22Rv1 (cell line): ENCODE results near the gene SPON2.

Experiments used
- H3K27ac ChIP-seq: fragments of 450-650 bp; 2 replicates; pipeline ENCODE4 v1.5.1; 2017
- CTCF ChIP-seq: fragments of 450-650 bp; IDR thresholded peaks from 2 replicates; pipeline ENCODE4 v1.5.1; 2017; ENCODE audit warnings: mild to moderate bottlenecking
- ZFX ChIP-seq: fragments of 450-650 bp; IDR thresholded peaks from 2 replicates; pipeline ENCODE4 v1.6.1; 2017; ENCODE audit warnings: antibody characterized with exemption, borderline replicate concordance

SPON2 gene

DNA sequence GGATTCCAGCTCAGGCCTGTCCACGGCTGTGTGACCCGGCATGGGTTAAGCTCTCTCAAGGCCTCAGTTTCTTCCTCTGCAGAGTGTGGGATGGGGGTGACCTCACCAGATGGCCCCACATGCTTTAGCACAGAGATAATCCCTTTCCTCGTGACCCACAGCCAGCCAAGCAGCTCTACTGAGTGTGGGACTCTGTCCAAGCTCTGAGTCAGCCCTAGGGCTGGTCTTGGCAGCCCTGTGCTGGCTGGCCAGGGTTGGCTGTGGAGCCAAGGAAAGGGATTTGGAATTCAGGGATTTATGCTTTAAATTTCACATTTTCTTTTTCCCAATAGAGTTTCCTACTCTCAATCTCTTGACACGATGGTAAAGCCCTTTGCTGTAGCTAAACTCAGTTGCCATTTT lies 19.7 kb upstream of the SPON2 start:
- TF ChIP-seq ZFX (no peak), CTCF (no peak)
- H3K27ac ChIP-seq = no peak overlapping the region

GRCh38 chr4:1191621-1192020 lies 19.2 kb upstream of the SPON2 start:
- no peak overlapping the region for H3K27ac ChIP-seq
- TF ChIP-seq CTCF (no peak), ZFX (no peak)

GRCh38 chr4:1187182-1187581 lies 14.8 kb upstream of the SPON2 start:
- TF ChIP-seq ZFX (no peak), CTCF (no peak)

GRCh38 chr4:1183985-1184773 lies 11.8 kb upstream of the SPON2 start:
- TF ChIP-seq CTCF = no peak
- TF ChIP-seq ZFX = no peak
- H3K27ac ChIP-seq = no peak overlapping the region

More at GRCh38 chr4:1187182-1187581, 14.8 kb upstream of the SPON2 start:
- H3K27ac ChIP-seq = no peak overlapping the region

DNA sequence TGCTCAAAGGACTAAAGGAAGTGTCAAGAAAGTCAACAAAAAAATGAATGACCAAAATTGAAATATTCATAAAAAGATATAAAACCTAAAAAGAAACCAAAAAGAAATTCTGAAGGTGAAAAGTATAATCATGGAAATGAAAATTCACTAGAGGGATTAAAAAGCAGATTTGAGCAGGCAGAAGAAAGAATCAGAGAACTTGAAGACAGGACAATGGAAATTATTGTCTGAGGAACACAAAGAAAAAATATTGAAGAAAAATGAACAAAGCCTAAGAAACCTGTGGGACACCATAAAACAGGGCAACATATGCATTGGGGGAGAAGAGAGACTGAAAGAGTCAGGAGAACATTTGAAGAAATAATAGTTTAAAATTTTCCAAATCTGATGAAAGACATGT lies 9.9 kb upstream of the SPON2 start:
- TF ChIP-seq ZFX (no peak), CTCF (no peak)
- no peak overlapping the region for H3K27ac ChIP-seq

DNA sequence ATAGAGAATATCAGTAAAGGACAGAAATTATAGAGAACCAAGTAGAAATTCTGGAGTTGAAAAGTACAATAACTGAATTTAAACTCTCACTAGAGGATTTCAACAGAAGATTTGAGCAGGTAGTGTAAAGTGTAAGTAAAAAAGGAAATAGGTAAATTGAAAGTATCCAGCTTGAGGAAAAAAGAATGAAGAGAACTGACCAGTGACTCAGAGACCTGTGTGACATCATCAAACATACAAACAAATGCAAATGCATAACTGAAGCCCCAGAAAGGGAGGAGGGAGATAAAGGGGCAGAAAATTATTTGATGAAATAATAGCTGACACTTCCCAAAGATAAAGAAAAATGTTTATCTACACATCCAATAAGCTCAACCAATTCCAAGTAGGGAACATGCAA lies 8.3 kb upstream of the SPON2 start:
- TF ChIP-seq CTCF (no peak), ZFX (no peak)
- no peak overlapping the region for H3K27ac ChIP-seq

- no peak overlapping the region for H3K27ac ChIP-seq
- no peak for TF ChIP-seq CTCF
- TF ChIP-seq ZFX = no peak
Observed at GRCh38 chr4:1179976-1180375, 7.6 kb upstream of the SPON2 start.
